ENCODE data around the gene PISD.

GRCh38 chr22:31629741-31630184 lies 32.3 kb downstream of the PISD start:
- TF ChIP-seq POLR2A (IDR thresholded peaks at IDR 0.05), result no peak
- TF ChIP-seq, protein P1, sequence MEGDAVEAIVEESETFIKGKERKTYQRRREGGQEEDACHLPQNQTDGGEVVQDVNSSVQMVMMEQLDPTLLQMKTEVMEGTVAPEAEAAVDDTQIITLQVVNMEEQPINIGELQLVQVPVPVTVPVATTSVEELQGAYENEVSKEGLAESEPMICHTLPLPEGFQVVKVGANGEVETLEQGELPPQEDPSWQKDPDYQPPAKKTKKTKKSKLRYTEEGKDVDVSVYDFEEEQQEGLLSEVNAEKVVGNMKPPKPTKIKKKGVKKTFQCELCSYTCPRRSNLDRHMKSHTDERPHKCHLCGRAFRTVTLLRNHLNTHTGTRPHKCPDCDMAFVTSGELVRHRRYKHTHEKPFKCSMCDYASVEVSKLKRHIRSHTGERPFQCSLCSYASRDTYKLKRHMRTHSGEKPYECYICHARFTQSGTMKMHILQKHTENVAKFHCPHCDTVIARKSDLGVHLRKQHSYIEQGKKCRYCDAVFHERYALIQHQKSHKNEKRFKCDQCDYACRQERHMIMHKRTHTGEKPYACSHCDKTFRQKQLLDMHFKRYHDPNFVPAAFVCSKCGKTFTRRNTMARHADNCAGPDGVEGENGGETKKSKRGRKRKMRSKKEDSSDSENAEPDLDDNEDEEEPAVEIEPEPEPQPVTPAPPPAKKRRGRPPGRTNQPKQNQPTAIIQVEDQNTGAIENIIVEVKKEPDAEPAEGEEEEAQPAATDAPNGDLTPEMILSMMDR (IDR thresholded peaks at IDR 0.05), result no peak

Measured in uterus (tissue), 2 donors.